ENCODE results near the gene VOPP1. TPM values are rescaled to one million over a fixed set of nuclear protein-coding genes. Genes with fewer than 3 reads are reported as not detected.

The VOPP1 gene
- total RNA-seq, 1 donor from 2014 or later, result 68.2 TPM

DNA sequence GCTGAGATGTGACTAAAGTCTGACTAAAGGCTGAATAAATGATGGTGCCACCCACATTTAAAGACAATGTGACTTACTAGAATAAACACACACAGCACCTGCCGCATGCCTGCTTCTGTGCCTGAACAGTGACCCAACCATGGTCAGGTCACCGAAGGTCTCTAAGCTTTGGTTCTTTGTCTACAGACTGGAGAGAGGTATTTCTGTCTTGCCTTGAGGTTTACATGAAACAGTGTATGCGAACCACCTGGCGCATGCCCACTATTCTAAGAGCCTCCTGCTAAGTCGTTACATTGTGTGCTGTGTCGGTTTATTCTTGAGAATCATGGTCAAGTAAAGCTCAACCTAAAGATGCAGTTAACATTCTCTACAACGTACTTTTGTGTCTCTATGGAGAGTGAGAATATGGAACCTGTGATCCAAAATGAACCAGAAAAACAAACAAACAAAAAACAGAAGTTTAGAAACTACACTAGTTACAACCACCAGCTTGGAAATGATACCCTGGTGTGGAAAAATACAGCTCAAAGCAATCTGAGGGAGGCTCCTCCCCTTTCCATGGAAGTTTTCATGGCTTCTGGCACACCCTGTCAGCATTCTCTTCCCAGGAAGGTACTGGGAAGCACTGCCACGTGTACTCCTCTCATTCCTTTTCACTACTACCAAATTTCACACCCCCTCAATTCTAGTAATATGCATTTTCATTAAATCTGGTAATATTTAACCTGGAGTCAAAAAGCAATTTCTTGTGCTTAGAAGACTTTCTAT lies 40.0 kb downstream of the VOPP1 start:
- no peak for DNase-seq (ENCODE audit: low spot score)

DNA sequence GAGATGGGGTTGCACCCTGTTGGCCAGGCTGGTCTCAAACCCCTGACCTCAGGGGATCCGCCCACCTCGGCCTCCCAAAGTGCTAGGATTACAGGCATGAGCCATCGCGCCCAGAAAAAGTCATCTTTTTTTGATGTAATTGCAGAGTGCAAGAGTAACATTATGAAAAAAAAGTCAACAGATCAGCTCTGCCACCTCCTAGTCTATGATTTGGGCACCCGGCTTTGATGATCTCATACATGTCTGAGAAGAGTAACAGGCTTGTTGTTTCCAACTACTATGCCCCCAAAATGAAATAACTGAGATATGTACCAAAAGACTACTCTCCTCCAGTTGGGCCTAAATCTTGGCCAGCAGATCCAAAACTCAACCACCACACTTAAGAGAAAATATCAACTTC lies 40.8 kb downstream of the VOPP1 start:
- DNase-seq (ENCODE audit: low spot score), result no peak

DNA sequence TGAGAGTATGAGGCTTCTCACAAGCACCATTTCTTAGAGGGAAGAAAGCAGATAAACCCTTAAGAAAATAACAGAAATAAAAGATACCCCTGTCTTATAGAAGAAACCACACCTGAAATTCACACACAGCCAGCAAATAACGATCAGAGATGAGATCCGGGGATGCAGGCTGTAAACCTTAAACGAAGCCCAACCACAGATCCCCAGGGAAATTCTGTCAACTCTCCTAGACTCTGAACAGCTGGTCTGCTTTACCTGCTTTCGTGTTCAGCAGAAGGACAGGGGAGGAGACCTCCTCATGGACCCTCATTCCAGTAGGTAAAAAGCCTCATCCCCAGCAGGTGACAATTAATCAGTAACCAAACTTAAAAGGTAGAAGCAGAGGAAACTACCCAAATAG lies 45.0 kb downstream of the VOPP1 start:
- DNase-seq (ENCODE audit: low spot score), result no peak

DNA sequence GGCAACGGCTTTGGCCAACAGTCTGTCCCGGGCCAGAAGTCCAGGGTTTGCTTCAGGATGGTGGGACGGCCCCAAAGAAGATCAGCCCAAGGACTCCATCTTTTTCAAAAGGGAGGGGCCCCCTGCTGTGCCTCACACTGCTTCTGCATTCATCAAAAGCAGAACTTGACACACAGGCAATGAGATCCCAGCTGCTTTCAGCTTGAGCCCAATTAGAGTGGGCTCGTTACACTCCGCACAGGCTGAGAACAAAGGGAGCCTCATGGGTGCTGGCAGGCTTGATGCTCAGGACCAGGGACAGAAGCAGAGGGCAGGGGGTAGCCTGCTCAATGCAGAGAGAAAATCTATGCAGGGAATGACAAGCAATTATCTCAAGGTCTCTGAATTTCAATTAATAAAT lies 45.5 kb downstream of the VOPP1 start:
- no peak for DNase-seq (ENCODE audit: low spot score)

DNA sequence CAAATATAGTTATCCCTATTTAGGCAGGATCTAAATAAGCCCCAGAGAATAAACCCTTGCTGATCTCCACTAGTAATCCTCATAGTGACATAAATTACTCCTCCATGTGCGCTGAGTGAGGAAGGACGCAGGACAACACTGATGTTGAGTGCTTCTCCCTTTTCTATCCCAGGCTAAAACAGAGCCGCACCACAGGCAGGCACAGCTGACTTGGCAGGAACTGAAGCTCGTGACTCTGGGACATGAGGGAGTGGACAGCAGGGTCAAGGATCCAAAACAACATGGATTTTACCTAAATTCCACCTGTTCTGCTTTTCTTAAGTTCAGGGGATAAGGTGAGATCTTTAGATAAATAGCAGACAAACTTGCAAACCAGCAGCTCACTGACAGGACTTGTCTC lies 46.0 kb downstream of the VOPP1 start:
- no peak for DNase-seq (ENCODE audit: low spot score)

DNA sequence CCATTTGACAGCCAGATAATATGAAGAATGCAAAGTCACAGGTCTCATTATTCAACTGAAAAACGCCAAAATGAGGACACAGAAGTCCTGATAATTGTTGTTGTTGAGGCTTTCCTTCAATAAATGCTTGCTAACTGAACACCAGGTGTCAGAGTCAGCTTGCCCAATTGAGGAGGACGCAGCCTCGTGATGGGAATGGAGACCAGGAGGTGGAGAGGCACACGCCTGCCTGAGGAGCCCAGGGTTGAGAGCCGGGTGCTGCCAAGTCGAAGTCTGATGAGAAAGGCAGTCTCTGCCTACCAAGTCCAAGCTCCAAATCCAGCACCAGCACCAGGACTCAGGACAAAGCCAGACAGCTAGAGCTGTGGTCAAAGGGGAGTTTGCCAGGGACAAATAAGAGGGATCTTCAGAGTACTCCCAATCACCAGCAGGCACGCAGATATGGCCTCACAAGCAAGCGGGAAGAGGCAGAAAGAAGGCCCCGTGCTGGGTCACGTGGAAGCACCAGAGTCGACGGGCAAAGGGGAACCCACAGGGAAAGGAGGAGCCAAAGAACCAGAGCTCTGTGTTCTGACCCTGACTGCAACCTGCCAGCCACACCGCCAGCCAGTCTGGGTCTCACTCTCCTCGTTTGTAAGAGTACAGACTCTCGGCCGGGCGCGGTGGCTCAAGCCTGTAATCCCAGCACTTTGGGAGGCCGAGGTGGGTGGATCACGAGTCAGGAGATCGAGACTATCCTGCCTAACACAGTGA lies 47.6 kb downstream of the VOPP1 start:
- no peak for DNase-seq (ENCODE audit: low spot score)

DNA sequence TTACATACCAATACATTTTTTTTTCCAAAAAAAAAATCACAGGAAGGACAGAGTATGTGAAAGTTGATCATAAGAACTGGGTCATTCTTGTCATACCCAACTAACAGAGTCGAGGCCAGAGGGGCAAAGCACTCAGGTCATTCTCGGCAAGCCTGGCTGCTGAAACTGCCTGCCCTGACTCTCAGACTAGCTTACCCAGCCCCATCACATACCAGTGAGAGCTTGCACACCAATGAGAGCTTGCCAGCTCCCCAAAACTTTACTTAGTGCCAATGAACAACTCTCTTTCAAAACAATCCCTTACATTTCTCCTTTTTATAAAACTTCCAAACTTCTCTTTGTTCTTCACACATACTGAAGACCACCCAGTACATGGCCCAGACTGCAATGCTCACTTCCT lies 48.9 kb downstream of the VOPP1 start:
- DNase-seq (ENCODE audit: low spot score), result no peak

DNA sequence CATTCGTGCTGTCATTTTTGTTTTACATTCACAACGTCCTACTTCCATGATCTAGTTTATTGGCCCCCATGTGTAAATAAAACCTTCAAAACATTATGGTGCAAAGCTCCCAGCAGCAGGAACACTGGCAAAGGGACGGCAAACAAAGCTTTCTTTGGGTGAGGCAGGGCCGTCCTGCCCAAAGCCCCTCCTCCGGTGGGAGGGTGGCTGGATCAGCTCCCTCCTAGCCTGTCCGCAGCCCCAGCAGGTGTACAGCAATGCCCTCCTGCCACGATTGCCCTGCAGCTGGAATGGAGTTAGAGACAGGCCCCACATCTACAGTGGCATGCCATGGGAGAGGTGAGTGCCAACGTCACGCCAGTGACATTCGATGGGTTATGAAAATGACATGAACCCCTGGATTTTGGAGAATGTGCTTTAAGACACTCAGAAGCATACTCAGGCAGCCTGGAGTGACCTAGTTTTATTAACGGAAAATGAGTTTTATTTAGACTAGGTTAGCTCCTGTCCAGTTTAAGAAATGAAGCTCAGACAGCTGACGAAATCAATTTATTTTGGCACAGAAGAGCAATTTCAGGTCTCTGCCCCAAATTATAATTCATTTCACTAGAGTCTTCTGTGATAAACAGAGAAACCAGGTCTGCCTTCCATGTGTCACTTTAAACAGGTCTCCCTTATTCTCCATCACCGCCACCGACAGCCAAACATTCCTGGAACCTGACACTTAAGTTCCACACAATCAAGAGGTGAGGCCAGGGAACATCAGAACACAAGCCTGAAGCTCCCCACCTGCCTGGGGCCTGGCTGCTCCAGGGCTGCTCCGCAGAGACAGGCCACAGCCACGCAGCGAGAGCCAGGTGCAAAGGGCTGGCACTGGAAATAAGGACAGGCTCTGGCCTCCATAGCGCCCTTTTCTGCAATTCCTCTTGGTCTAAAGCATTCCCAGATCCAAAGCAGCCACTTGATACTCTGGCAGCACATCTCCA lies 50.1 kb downstream of the VOPP1 start:
- no peak for DNase-seq (ENCODE audit: low spot score)

DNA sequence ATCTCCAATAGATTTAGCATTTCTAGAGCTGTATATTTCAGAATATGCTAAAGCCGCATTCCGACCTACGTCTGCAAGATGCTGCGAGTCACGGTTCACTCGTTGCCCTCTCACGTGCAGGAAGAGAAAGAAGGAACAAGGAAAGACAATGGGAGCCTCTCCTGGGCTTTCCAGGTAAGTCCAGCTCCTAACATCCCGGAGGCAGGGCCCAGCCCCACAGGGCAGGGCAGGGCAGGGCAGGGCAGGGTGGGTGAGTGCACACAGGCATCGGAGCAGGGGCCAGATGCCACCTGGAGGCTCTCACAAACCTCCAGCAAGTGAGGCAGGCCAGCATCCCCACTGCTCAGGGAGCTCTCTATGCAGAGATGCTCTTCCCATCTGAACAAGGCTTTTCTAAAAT lies 50.8 kb downstream of the VOPP1 start:
- DNase-seq (ENCODE audit: low spot score), result no peak

DNA sequence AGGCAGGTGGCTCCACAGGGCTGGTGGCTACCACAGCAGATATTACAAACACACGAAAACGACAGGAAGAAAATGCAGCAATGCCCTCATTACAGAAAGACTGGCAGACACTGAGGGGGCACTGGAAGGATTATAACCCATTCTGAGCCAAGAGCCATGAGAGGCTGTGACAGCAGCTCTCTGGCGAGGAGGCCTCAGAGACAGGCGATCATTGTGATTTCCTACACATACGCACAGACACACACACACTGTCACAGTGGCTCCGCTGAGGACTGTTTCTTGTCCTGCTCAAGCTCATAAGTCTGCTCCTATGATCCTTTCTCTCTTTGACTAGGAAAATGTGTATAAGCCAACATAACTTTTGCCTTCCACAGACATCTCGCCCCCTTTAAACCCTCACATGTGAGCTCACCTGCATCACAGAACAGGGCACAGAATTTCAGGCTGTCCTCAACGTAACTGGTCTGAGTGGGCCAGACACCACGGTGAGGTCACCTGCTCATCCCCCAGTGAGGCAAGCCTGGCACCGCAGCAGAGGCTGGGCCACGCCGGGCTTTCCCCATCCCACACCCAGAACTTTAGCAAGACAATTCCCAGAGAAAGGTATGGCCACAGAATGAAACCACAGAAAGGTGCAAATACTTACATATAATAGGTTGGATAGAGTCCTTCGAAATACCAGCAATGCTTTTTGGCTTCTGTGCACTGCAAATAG lies 51.7 kb downstream of the VOPP1 start:
- DNase-seq (ENCODE audit: low spot score), result no peak

DNA sequence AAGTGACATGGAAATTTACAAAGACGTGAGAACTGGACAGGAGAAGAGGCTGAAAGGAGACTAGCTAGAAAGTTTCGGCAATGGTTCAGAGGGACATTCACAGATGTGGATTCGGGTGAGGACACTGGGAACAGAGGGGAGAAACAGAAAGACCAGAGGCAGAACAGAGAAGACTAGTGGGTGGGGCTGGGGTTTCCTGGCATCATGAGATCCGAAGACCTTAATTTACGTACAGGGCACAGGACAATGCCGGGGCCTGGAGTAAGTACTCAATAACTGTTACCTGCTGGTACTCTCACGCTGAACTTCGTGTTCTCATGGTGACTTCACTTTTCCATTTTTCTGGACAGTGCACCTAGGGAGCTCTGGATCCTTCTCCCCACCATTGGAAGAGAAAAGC lies 53.5 kb downstream of the VOPP1 start:
- no peak for DNase-seq (ENCODE audit: low spot score)

DNA sequence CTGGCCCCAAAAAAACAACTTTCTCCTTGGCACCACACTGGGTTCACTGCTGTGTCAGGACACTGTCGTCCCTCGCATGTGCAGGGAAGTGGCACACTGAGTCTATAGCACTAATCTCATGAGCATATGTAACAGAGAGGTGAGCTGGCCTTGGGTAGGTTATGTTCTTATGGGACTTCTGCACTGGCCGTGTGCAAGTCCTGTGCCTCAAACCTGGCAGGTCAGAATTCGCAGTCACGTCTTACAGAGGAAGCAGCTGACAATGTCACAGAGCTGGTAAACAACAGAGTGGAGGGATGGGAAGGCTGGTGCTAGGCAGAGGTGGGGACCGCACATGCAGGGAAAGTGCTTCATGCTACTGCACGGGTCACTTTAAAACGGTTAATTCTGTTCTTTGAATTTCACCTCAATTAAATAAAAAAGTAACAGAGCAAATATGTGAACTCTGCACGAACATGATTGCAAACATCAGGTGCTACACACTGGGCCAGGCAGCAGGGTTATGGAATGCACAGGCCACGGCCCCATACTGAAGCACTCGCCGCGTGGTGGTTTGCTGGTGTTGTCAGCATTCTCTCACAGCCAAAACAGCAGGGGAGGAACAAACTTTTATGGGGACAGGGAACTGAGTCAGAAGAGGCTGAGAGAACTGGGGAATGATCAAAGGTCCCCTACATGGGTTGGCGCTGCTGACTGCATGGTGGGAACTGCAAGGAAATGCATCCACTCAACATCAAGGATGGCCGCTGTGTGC lies 54.2 kb downstream of the VOPP1 start:
- no peak for DNase-seq (ENCODE audit: low spot score)

DNA sequence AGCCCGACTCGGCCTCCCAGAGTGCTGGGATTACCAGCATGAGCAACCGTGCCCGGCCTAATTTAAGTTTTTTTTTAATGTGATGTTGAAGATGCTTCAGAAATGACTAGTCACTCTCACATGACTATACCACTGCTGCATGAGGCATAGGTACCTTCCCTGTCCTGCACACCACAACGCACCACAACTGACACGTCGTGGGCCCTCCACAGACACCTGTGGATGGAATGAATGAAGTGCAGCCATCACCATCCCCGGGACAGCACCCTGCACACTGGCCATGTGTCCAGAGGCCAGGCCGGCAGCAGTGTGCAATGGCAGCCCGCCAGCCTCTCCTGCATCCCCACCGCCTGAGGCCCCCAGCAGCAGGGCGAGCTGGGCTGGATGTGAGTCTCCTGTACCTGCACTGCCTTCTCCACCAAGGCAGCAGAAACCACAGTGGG lies 55.1 kb downstream of the VOPP1 start:
- DNase-seq (ENCODE audit: low spot score), result no peak

DNA sequence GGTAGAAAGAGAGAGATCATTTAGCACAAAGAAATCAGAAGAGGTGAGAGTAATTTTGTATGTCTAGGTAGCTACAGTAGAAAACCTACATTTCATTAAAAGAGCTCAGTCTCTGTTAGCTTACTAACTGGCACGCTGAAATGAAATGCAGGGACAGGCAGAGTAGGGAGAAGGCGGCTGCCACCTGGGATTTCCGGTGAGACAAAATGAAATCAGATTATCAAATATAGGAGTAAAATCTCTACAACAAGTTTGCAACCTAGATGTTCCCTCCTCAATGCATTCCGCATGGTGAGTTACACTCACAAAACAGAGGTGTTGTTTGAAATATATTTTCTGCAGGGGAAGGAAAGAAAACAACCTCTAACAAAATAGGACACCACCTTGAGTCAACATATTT lies 55.9 kb downstream of the VOPP1 start:
- no peak for DNase-seq (ENCODE audit: low spot score)

DNA sequence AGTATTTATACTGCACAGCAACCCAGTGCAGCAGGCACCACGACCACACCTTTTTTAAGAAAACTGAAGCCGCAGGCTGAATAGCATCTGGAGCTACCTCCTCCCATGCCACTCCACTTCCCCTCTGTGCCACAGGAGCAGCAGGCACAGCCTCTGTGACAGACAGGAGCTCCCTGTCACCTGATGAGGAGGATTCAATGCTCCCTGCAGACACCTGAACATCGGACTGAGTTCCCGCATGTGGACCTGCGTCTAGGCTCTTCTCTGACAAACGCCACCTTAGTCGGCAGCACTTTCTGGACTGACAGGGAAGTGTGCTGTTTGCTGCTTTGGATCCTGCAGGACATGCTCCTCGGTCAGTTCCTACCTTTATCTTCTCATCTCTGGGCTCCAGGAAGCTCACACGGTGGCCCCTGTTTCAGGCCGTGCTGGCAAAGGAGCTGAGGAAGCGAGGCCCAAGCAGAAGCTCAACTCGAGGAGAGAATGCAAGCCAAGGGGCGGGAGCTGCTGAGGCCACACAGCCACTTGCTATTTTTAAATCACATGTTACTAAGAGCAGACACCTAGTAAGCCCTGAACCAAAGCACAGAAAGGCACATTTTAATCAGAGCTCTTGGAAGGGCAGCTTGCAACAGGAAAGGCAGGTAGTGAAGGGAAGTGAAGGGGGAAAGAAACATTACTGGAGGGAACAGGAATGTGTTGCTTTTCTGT lies 56.6 kb downstream of the VOPP1 start:
- no peak for DNase-seq (ENCODE audit: low spot score)

DNA sequence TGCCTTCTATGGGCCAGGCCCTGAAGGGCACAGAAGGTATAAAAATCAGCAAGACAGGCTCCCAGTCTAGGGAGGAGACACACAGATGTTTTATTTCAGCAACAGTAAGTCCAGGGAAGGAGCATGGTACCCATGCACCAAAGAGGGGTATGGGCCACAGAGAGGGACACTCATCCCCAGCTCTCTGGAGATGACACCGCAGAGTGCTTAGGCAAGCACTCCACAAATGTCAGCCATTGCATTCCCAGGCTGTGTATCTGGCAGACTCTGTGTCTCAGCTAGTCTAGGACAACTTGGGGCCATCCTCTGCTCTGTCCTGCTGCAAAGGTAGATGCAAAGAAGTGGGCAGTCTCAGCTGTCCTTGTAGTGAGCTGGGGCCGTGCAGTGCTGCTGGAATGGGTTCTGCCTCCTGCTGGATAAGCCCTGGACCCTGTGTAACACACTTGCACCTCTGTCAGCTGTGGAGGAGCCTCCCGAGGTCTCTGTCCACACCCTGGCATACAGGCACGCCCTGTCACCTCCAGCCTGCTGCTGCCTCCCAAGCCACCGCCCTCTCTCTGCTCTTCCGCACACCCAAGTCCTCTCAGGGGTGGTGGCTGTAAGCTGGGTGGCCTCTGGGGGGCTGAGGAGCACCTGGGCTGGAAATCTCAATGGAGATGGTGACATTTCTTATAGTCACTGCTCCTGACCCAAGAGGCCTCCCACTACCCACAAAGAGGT lies 57.6 kb downstream of the VOPP1 start:
- DNase-seq (ENCODE audit: low spot score), result no peak

DNA sequence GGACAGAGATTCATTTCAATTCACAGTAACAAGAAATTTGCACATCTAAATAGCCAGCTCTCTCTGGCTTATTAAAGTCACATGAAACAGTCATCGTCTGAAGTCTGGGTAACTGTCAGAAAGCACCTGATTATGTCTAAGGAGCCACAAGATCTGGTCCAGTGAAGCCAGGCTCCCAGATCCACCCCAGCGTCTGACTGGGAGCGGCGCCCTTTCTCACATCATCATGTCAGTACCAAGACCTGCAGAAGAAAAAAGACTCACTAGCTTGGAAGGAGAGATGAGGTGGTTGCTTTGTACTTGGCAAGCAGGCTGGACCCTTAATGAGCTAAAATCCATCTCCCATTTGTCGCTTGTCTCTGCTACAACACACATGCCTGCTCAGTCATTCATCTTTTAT lies 58.4 kb downstream of the VOPP1 start:
- DNase-seq (ENCODE audit: low spot score), result no peak

DNA sequence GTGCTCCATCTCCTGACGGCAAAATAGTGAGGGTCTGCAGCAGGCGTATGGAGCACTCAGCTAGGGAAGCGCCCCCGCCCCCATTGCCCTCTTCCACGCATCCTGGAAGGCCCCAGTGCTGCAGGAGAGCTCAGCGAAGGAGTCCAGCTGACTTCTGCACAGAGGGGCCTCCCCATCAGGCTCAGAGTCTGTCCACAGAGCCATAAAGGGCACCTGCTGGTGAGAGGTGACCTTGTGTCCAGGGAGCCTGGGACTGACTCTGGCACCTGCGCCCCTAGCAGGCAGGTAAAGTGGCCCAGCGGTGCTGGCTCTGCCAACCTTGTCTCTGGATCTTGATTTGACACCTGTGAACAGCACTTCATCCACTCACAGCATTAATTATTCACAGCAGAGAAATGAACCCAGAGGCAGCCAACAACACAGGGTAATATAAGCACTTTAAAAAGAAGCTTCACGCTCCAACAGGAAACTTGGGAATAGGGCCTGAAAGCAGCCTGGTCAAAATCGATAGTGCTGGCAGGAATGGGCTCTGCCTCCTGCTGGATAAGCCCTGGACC lies 59.6 kb downstream of the VOPP1 start:
- DNase-seq (ENCODE audit: low spot score), result no peak

DNA sequence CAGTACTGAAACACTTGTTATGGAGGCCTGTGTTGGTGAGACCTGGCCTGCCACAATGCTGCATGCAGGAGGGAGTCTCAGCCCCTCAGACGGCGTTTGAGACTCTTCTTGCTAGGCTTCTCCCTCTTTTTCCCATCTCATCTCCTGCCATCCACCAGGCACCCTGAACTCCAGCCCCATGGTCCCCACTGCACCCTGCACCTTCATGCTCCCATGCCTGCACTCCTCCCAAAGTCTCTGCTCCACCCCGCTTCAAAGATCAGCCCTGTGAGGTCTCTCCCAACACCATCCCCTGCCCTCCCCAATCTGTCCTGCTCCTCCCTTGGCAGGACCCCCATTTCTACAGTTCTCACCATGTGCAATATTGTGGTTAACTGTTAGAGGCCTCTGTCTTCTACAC lies 61.7 kb downstream of the VOPP1 start:
- no peak for DNase-seq (ENCODE audit: low spot score)
